ENCODE measurements around the gene TECTB.
"Not testable (repeated sequence)": the region's sequence is repeated elsewhere in the genome, so short reads cannot be mapped to it uniquely, and the experiment has no call there.

Gene TECTB

DNA sequence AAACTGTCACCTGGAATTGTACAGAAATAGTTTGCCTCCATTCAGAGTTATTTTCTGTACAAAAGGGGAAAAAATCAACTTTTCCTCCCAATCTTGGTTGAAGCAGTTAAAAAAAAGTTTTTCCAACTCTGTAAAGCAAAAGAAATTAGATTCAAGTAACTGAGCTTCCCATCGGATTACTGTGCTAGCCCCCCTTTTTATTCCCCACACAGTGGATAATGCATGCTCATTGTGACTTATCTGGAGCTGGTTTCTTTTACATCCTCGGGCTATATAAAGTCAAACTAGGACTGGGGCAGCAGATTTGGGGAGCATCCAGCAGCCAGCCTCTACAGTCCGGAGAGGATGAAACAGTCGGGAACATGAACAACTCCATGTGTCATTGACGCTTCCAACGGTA, at the start of gene TECTB:
Gene TECTB (plus strand): TSS at position 301 of the 400 bp plus-strand sequence. CDS start 335 bp downstream, outside the sequence.
- DNase-seq (ENCODE audit: low read depth), result no peak

DNA sequence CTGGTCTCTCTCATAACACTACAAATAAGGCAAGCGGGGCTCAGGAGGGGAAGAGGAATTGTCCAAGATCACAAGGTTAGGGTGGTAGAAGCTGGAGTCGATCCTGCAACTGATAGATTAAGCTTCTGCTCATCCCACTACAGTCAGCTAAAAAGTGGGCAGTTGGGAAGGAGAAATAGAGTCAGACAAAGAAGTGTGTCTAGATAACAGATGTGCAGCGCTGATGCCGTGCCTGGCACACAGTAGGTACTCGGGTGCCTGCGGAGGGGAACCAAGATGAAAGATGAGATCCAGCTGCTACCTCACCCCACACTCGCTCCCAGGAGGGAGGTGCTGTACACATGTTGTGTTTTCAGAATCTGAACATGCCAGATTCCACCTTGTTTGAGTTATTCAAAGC, 48.1 kb upstream of the TECTB start:
- no peak for DNase-seq (ENCODE audit: low read depth)

DNA sequence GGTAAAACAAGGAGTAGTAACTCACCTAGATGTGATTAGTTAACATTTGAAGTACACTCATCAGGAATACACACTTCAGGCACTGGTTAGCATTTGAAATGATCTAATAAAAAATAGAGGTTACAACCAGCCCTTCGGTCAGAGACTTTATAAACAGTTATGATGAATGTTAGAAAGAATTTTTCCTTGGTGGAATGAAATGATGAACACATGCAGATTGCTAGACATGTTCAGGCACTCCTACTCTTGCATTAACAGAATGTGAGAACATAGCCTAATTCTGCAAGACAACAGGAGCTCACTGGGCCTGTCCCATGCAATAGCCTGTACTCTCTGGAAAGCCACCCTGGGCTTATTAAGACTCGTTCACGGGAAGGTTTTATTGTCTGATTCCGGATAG, 47.3 kb upstream of the TECTB start:
- DNase-seq (ENCODE audit: low read depth), result no peak

DNA sequence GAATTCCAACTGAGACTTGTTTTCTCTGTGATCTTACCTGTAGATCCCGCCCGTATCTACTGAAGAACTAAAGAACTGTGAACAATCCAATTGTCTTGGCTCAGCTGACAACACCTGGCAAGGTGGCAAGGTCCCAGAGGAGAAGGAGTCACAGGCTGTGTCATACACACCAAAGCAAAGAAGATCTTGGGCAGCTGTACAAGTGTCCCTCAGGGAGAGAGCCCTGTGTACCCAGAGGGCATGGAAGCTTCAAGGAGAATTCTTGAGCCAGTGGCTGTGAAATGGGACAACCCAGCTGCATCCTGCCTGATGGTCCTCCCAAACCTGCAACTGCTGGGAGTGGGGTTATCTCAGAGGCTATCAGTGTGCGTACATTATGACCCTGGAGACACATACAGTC, 46.7 kb upstream of the TECTB start:
- DNase-seq (ENCODE audit: low read depth), result no peak

DNA sequence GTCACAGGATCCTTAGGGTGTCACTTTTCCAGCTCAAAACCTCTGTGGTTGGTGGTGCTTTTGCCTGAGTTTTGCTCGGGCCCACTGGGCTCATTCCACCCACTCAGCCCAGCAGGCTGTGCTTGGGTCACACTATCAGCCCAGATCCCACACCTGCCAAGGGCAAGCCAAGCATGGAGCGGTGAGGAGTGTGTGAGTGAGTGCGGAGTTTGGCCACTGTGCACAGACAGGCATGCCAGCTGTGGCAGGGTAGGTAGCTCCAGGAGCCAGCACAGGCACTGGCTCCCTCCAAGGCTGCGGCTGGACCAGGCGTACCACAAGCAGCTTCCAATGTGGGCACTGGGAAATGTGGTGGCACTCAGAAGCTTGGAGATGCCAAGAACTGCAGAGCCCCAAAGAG, 43.9 kb upstream of the TECTB start:
- no peak for DNase-seq (ENCODE audit: low read depth)

DNA sequence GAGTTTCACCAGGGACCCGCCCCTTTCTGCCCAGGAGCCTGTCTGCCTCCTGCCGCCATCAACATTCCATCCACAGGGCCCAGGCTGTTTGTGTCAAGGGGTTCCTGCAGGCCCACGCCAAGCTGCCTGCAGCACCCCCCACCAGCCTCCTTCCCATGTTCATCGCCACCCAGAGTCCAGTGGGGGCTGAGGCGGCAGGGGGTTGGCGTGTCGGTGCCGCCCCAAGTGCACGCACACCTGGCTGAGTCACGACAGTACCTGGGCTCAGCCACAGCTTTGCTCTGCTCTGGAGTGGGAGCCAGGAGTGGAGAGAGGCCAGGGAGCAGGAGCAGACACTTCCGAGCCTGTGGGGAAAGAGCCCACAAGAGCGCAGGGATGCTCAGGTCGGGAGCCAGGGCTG, 42.8 kb upstream of the TECTB start:
- no peak for DNase-seq (ENCODE audit: low read depth)

DNA sequence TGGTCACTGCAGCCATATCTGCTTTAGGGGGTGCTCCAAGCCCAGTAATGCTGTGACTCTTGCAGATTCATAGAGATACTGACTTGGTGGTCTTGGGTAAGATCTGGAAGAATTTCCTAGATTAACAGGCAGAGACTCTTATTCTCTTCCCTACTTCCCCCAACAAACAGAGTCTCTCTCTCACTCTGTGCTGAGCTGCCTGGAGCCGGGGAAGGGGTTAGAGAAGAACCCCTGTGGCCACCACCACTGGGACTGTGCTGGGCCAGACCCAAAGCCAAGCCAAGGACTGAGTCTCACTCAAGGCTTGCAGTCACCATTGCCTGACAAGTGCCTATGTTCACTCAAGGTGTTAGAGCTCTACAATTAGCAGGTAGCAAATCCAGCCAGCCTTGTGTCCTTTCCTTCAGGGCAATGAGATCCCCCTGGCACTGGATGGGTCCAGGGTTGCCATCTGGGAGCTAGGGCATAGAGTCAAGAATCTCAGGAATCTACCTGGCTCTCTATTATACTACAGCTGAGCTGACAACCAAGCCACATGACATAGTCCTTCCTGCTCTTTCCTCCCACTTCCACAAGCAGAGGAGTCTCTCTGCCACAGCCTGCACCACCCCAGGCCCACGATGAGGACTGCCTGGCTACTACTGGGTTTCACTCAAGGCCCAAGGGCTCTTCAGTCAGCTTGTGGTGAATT, 41.4 kb upstream of the TECTB start:
- DNase-seq (ENCODE audit: low read depth), result no peak

DNA sequence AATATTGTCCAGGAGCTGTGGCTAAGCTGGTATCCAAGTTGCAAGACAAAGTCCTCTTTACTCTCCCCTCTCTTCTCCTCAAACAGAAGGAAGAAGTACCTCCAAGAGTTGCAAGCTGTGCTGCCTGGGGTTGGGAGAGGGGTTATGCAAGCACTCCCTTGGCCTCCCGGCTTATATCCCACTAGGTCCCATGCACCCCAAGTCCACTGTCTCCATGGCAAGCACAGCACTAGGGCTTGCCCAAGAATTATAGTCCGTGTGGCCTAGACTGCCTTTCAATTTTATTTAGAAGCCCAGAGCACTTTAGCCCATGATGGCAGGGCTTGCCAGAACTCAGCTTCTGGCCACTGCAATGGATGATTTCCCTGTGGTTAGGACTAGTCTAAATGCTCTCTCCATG, 40.4 kb upstream of the TECTB start:
- no peak for DNase-seq (ENCODE audit: low read depth)

DNA sequence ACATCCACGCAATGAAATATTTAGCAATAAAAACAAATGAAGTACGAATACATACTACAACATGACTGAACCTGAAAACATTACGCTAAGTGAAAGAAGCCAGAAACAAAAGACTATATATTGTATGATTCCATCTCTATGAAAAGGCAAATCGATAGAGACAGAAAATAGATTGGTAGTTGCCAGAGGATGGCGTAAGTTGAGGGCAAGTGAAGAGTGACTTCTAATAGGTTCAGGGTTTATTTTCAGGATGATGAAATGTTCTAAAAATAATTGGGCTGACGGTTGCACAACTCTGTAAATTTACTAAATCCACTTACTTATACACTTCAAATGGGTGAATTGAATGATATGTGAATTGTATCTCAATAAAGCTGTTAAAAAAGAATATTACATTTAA, 39.5 kb upstream of the TECTB start:
- DNase-seq (ENCODE audit: low read depth), result no peak

DNA sequence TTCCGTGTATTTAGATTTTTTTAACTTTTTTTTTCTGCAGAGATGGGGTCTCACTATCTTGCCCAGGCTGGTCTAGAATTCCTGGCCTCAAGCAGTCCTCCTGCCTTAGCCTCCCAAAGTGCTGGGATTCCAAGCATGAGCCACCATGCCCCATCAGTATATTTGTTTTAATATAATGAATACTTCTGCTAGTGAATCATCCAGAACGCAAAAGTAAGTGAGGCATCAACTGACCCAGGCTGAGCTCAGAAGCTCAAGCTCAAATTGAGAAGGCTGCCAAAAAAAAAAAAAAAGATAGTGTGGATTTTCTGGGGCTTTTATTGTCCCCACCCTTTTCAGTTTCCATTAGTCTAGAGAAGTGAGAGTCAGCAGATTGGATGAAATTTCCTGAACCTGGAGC, 39.0 kb upstream of the TECTB start:
- peak; percentile 22 for DNase-seq (ENCODE audit: low read depth)

DNA sequence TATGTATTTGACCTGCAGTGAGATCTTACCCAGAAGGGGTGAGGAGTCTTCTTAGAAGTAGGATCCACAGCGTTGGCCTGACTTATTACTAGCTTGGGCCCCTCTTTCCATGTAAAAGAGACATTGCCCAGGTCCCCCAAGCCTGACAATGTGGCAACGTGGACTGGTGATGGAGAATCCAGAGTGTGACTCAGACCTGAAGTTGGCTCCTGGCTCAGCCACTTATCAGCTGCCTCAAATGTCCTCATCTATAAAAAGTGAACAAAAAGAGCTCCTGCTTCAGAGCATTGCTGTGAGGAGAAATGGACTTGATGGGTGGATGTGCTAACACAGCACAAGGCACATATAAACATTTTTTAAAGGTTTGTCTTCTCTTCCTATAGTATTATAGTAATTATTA, 35.4 kb upstream of the TECTB start:
- no peak for DNase-seq (ENCODE audit: low read depth)

DNA sequence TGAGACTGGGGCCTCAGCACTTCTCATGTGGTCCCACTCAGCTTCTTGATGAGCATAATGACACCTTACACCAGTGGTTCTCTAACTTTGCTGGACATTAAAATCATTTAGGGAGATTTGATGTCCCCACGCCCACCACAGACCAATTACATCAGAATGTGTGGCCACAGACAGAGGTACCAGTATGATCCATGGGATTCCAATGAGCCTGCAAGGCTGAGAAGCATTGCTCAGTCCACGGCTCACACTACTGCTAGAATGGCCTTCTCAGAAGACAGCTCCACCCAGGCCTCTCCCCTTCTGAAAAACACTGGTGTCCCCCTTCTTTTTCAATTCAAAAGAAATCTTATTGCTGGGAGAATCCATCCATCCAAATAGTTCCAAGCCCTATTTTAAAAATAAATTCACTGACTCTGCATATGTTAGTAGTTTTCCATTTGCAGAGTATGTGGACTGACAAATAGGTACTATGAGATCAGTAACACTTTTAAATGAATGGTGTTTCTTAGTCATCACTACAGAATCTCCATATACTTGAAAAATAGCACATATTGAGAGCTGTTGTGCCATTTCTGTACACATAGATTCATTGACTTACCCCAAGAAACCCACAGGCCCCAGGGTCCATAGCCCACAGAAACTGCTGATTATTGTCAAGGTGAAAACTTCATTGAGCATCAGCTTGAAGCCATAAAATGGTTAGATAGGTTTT, 34.5 kb upstream of the TECTB start:
- no peak for DNase-seq (ENCODE audit: low read depth)

DNA sequence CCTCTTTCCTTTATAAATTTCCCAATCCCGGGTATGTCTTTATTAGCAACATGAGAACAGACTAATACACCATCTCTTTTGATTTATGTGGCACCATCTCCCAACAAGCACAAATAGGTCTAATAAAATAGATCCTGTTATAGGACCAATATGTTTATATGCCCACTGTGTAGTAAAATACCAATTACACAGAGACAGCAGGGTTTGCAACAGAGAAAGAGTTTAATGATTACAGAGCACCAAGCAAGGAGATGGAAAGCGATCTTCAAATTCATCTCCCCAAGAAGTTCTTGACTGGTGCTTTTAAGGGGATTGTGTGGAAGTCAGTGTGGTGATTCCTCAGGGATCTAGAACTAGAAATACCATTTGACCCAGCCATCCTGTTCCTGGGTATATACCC, 33.5 kb upstream of the TECTB start:
- no peak for DNase-seq (ENCODE audit: low read depth)

DNA sequence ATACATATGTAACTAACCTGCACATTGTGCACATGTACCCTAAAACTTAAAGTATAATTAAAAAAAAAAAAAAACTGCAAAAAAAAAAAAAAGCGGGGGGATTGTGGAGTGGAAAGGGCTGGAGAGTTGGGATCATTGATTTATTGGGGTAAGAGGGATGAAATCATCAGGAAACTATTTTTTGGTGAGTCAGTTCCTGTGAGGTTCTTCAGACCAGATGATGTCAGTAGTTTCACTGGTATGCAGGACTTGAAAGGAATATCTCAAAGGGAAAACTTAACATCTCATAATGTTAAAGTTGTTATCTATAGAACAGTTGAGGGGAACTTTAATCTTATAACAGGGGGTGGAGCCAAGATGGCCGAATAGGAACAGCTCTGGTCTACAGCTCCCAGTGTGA, 32.6 kb upstream of the TECTB start:
- no peak for DNase-seq (ENCODE audit: low read depth)

DNA sequence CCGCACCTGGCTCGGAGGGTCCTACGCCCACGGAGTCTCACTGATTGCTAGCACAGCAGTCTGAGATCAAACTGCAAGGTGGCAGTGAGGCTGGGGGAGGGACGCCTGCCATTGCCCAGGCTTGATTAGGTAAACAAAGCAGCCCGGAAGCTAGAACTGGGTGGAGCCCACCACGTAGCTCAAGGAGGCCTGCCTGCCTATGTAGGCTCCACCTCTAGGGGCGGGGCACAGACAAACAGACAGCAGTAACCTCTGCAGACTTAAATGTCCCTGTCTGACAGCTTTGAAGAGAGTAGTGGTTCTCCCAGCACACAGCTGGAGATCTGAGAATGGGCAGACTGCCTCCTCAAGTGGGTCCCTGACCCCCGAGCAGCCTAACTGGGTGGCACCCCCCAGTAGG, 32.0 kb upstream of the TECTB start:
- not testable (repeated sequence) for DNase-seq (ENCODE audit: low read depth)

DNA sequence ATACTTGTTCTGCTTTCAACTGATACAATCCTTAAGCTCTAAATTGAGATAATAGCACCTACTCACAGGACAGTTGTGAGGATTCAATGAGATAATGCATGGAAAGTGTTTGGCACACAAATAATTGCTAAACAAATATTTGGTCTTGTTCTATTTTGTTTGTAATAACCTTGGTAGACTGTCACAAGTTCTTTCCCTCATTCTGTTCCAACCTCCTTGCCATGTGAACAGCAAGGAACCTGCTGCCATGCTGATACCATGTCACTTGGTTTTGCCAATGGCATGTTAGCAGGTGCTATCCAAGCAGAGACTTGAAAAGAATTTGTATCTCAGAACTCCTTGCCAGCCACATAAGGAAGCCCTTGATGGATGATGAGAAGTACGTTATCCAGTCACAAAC, 24.8 kb upstream of the TECTB start:
- DNase-seq (ENCODE audit: low read depth), result no peak

DNA sequence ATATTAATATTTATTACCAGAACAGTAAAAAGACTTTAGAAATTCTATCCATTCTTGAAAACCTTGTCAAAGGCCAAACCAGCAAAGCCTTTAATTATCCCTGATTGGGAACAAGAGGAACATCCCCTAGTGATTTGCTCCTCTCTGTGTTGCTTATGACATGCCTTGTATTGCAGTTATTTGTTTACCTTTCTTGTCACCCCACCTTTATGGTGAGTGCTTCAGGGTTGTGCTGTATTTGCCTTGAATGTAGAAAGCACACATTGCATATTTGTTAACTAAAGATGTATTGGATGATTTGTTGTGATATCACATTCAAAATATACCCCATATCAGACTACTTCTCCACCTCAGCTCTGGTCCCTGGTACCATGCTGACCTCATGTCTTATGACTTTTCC, 23.5 kb upstream of the TECTB start:
- DNase-seq (ENCODE audit: low read depth), result no peak

DNA sequence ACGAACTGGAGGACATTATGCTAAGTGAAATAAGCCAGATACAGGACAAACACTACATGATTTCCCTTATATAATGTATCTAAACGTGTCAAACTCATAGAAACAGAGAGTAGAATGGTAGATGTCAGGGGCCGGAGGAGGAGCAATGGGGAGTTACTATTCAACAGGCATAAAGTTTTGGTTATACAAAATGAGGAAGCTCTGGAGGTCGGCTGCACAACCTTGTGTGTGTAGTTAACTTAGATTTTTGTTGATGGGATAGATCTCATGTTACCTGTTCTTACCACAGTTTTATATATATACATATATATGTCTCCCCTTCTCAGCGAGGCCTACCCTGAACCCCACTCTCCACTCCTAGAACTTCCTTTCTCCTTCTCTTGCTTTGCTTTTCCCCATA, 22.4 kb upstream of the TECTB start:
- no peak for DNase-seq (ENCODE audit: low read depth)

DNA sequence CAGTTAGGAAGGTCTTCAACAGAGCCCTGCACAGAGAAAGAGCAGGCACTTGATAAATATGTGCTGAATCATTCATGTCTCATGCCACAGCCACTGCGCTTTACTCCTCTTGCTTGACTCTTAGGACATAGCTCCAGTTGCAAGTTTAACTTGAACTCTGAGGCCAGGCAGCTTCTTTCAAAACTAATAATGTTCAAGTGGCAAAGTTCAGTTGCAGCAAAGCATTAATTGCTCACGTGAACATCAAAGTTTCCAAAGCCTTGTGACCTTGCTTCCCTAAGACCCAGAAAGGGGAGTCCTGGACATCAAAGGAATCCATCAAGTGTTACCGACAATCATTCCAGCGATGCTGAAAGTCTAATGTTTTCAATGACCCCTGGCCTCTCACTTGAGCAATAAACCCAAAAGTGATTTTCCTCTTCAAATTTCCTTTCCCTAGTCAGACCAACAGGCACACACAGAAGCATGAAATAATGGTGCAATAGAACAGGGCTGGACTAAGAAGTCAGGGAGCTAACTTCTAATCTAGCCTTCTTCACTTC, 21.8 kb upstream of the TECTB start:
- peak; percentile 52 for DNase-seq (ENCODE audit: low read depth)

DNA sequence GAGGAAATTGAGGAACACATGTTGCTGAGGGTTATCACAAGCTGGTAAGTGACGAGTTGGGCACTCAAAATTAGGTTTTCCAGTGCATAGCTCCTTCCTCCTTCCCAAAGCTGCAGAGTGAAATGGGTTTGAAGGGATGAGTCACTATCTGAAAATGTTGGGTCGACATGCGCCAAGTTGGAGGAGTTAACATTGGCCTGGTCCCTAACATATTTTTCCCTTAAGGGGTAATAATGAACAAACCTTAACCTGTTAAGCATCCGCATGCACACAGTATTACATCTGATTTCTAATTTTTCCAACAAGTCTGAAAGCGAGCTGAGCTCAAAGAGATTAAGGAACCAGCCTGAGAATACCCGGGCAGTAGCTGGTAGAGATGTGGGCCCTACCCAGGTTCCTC, 20.7 kb upstream of the TECTB start:
- no peak for DNase-seq (ENCODE audit: low read depth)

DNA sequence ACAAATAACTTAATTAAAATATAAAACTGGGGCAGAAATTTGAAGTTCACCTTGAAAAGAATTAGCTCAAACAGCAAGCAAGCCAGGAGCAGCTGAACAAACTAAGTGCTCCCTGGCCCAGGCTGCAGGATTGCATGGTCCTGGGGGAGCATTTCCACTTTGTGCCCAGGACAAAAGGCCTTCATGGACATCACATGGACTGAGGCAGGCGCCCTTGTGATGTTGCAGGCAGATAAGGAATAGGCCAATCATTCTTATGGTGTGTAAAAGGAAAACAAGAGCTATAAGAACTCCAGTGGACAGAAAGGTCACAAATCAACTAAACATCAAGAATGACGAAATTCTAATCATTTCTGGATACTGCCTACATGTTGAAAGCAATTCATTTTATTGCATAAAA, 17.5 kb upstream of the TECTB start:
- no peak for DNase-seq (ENCODE audit: low read depth)

DNA sequence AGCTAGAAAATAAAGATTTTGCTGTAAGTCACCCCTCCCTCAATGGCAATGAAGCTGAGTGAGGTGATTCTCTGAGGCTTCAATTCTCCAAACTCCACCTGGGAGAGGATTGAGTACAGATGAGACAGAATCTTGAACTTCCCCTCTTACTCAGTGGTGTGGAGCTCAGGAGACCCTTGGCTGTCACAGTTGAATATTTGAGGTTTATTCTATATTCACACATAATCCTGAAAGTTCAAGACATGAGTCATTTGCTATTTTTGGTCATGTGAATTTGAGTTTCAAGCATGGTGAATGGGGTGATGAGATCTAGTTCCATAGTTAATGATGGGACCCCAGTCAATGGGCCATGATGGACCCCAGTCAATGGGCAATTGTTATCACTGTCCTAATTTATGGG, 13.9 kb upstream of the TECTB start:
- DNase-seq (ENCODE audit: low read depth), result no peak

DNA sequence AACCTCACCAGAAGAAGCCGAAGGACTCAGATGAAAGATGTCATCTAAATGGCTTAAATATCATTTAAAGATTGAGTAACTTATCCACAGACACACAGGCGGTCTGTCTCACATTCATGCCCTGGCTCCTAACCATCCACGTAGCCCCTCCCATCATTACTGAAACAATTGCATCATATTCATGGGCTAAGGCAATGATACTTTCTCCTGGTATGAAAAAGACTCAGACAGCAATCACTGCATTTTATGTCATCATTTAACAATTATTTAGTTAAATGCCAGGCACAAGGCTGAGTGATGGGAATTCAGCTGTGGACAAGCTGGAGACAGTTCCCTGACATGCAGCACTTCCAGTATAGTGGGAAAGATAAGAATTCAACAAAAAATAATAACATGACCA, 11.2 kb upstream of the TECTB start:
- peak; percentile 56 for DNase-seq (ENCODE audit: low read depth)

DNA sequence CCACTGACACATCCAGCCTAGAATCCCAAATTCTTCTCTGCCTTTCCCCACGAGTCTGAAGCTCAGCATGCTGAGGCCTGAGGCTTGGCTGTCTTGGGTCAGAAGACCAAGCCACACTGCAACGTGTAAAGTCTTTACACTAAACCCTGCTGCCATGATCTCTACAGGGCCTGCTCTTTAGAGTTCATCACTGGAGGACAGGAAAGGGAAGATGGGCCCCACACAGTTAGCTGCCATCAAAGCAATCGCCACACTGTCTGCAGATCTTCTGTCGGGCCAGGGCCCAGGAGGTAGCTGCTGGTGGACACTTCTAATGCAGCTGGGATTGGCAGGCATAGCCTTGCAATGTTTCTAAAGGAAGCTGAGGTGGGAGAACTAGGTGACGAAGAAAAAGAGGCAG, 8.4 kb upstream of the TECTB start:
- DNase-seq (ENCODE audit: low read depth), result no peak

All from stromal cell of bone marrow (primary cell).